Activated CD8-positive, alpha-beta memory T cell treated with anti-CD3 and anti-CD28 coated beads for 1 hour (primary cell): ENCODE results near the gene TRIOBP.
A peak's percentile ranks its signal among the peaks of the same experiment; 100 is the strongest.

Experiments used
- DNase-seq, 2 donors: peaks; one replicate each; pipeline ENCODE4 v3.0.0-alpha.2; 2020; ENCODE audit warnings: low read depth in 1 of 2; ENCODE audit errors: extremely low read depth in 1 of 2

TRIOBP gene

DNA sequence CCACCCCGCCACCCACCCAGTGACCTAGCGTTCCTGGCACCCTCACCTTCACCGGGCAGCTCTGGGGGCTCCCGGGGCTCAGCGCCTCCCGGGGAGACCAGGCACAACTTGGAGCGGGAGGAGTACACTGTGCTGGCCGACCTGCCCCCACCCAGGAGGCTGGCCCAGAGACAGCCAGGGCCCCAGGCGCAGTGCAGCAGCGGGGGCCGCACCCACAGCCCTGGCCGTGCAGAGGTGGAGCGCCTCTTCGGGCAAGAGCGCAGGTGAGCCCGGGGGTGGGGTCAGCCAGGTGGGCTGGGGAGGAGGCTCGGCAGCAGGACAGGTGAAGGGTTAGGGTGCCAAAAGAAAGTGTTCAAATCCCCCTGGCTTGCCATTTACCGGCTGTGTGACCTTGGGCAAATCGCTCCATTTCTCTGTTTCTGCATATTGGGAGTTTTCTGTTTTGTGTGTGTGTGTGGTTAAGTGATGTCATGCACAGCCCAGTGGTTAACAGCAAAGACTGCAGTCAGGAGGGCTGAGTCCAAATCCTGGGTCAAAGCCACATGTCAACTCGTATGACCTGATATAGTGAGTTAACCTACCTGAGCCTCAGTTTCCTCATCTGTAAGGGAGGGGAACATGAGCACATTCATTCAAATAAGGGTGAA lies 29.5 kb downstream of the TRIOBP start:
- no peak for DNase-seq

DNA sequence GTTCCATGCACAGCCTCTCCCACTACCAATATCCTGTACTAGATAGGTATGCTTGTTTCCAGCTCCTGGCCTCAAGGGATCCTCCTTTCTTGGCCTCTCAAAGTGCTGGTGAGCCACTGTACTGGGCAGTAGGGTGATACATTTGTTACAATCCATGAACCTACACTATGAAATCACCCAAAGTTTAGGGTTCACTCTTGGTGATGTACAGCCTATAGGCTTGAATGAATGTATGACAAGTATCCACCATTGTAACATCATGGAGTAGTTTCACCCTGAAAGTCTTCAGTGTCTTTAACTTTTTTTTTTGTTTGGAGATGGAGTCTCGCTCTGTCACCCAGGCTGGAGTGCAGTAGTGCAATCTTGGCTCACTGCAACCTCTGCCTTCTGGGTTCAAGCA lies 31.8 kb downstream of the TRIOBP start:
- no peak for DNase-seq

DNA sequence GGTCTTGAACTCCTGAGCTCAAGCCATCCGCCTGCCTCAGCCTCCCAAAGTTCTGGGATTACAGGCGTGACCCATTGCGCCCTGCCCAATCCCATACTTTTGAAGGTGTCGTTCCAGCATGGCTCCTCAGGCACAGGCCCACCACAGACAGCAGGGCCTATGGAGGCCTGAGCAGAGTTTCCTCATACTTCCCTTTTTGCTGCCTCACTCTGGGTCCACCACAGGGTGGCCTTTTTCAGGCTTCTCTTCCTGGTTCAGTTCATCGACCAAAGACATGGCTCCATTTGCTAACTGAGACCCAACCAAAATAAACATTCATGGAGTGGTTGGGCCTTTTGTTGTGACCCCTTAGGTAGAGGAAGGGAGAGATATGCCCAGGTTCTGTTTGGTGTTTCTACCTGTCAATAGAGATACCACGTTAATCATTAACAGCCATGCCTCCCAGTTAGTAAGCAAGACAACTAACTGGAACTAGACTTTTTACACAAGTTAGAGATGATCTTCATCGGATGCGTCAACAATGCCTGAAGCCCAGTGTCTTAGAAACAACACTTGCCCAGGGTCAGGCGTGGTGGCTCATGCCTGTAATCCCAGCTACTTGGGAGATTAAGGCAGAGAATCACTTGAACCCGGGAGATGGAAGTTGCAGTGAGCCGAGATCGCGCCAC lies 35.1 kb downstream of the TRIOBP start:
- DNase-seq = no peak

DNA sequence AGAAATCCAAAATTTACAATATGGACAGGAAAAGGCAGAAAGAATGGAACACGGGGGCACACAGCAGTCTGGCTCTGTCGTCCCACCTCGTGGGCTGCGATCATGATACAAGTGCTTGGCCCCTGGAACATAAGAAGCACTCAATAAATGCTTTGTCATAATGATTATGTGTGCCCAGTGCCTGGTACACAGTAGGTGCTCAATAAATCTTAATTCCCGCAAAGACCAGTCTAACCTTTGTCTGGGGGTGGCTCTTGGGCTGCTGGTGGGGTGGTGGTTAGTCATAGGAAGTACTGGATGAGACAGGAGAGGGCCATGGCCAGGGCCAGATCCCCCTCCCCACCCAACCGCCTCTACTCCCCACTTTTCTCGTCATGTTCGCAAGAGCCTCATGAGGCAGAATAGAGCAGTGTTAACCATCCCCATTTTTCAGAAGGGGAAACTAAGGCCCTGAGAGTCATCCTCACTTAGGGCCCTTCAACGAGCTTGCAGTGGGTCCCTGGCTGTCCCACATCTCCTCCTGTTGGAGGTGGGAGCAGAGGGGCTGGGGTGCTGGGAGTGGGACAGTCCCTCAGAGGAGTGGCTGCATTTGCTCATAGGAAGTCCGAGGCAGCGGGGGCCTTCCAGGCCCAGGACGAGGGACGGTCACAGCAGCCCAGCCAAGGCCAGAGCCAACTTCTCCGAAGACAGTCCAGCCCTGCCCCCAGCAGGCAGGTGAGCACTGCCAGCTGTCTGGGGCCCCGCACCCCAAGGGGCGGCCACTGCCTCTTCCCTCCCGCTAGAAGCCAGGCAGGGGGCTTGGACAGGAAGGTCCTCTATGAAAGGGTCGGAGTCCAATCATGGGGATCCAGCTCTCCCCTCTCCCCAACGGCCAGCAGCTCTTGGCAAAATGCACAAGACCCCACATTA lies 36.1 kb downstream of the TRIOBP start:
- no peak for DNase-seq

DNA sequence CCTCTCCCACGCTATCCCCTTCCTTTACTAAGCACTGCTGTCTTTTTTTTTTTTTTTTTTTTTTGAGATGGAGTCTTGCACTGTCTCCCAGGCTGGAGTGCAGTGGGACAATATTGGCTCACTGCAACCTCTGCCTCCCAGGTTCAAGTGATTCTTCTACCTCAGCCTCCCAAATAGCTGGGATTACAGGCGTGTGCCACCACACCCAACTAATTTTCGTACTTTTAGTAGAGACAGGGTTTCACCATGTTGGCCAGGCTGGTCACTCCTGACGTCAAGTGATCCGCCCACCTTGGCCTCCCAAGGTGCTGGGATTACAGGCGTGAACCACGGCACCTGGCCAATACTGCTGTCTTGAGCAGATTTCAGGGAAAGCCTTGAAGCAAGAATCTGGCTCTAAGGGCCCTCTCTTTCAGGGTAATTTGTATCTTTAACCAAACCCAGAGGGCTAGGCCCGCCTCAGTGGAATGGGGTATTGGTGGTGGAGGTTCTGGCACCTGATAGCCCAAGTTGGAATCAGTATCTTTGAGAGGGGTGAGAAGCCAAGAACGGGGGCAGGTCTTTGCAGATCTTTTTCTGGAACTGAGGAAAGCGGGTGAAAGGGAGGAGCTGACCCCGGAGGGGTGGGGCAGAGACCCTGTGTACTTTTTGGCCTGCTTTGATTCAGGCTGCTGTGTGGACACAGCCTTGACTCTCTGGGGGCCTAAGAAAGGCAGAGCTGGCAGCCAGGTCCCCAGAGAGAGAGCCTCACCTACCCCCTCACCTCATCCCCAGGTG lies 37.0 kb downstream of the TRIOBP start:
- no peak for DNase-seq

DNA sequence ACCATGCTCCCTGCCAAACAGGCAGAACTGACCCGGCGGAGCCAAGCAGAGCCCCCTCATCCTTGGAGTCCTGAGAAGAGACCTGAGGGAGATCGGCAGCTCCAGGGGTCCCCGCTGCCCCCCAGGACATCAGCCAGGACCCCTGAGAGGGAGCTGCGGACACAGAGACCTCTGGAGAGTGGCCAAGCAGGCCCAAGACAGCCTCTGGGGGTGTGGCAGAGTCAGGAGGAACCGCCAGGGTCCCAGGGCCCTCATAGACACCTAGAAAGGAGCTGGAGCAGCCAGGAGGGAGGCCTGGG lies 37.5 kb downstream of the TRIOBP start:
- no peak for DNase-seq

DNA sequence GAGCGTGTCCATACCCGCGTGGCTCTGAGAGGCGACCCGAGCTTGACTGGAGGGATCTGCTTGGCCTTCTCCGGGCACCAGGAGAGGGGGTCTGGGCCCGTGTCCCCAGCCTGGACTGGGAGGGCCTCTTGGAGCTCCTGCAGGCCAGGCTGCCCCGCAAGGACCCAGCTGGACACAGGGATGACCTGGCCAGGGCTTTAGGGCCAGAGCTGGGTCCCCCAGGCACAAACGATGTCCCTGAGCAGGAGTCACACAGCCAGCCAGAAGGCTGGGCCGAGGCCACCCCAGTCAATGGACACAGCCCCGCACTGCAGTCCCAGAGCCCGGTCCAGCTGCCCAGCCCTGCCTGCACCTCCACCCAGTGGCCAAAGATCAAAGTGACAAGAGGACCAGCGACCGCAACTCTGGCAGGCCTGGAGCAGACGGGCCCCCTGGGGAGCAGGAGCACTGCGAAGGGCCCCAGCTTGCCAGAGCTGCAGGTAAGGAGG lies 38.2 kb downstream of the TRIOBP start:
- DNase-seq = no peak

DNA sequence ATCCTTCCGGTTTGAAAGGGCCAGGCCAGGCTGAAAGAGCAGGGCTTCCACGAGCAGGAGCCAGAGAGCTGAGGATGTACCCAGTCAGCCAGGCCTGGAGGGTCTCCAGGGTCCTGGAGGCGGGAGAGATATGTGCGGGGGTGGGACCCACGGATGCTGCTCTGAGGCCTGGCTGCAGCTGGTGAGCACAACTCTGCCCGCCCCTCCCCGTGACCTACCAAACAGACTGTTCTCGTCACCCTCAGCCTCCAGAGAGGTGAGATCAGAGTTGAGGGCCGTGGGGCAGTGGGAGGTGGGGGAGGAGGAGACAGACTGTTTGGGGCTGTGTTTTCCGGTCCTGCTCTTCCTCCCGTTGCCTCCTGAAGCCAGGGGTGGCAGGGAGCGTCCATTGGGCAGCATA lies 42.2 kb downstream of the TRIOBP start:
- no peak for DNase-seq

DNA sequence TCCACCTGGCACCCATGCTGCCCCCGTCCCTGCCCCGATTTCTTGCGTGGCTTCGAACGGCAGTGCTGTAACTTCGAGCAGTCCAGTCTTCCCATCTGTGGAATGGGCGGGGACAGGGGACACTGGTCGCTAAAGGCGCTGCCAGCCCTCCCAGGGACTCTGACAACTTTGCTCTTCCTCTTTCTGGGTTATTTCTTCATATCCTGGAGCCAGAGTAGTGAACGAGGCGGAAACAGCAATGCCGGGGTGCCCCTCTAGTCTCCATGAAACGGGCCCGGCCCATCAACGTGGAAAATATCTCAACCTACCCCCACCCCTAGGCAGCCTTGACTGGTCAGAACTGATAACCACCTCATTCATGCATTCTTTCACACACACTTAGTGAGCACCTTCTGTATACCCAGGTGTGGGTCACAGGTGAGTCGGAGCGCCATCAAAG lies 42.8 kb downstream of the TRIOBP start:
- DNase-seq = no peak

DNA sequence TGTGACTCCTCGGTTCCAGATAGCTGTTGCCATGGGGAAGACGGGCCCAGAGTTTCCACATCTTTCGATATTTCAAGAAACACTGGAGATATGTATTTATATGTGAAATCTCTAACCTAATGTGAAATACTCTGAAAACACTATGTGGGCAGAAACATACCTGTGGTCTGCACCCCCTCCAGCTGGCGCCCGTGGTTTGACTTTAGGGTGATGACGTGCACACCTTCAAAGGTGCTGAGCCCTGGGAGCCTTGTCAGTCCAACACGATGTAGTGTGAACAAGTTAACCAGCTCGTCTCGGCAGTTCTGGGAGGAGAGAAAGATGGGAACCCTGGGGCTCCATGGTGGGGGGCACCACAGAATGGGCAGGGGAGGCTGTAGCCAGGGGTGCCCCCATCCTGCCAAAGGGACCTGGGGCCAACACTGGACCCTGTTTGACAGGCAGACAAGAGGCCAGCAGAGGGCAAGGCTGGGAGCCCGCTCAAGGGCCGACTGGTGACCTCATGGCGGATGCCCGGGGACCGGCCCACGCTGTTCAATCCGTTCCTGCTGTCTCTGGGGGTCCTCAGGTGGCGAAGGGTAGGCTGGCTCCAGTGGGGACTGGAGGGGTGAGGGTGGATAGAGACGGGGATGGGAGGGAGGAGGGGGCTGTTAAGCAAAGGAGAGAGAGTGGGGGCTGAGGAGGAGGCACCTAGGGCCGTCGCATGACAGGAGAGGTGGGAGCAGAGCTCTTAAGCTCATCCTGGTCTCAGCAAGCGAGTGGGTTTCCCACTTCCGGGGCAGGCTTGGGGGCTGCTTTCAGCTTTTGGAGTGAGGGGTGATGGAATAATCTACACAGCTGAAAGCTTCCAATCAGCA lies 43.8 kb downstream of the TRIOBP start:
- DNase-seq = peak in 1 of 2 donors; percentile 40

DNA sequence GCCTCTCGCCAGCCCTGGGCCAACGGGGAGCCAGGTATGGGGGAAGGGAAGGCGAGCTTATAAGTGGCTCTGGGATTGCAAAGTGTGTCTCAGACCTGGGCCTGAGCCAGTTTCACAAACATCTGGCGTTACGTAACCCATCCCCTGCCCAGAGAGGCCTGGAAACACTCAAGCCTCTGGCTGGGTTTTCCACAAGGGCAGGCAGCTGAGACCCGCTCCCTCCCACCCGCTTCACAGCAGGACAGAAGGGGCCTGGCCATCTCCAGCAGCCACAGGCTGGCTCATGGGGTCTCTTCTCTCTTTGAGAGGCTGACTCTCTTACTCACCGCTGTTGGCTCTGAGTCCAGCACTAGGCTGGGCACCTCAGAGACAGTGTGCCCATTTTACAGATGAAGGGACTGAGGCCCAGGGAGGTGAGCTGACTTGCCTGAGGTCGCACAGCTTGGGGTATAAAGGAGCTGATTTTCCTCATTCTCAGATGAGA lies 44.5 kb downstream of the TRIOBP start:
- DNase-seq = no peak

DNA sequence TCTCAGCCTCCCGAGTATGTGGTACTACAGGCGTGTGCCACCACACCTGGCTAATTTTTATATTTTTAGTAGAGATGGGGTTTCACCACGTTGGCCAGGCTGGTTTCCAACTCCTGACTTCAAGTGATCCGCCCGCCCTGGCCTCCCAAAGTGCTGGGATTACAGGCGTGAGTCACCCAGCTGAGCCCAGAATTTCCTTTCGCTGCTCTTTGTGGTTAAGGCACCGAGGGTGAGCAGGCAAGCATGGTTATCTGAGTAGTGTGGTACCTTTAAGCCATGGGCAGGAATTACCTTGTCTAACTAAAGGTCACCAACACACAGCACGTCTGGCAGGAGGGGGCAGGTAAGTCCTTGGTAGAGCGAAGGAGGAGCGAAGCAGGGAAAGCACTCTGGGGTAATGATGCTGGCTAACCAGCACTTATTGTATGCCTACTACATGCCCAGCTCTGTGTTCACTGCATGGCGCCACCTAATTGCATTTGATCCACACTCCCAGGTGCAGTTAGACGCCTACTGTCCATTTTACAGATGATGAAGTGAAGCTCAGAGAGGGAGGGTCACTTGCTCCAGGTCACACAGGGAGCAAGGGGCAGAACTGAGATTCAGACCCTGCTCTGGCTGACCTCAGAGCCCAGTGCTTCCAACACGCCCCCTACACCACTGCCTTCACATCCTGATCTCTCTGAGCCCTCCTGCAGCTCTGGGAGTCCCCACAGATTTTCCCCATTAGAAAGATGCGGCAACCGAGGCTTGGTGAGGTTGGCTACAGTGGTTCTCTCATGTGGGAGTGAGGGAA lies 45.7 kb downstream of the TRIOBP start:
- DNase-seq = no peak

DNA sequence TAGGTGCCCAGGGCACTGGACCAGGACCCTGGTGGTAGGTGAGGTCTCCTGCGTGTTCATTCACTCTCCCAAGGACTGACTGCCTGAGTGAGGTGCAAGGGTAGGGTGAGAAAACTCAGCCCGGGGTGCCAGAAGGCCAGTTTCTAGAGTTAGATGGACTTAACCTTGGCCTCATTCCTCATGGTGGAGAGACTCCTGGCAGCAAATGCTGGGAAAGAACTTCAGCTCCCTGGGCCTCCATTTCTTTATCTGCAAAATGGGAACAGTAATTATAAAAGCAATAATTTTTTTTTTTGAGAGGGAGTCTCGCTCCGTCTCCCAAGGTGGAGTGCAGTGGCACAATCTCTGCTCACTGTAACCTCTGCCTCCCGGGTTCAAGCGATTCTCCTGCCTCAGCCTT lies 47.7 kb downstream of the TRIOBP start:
- DNase-seq = no peak

DNA sequence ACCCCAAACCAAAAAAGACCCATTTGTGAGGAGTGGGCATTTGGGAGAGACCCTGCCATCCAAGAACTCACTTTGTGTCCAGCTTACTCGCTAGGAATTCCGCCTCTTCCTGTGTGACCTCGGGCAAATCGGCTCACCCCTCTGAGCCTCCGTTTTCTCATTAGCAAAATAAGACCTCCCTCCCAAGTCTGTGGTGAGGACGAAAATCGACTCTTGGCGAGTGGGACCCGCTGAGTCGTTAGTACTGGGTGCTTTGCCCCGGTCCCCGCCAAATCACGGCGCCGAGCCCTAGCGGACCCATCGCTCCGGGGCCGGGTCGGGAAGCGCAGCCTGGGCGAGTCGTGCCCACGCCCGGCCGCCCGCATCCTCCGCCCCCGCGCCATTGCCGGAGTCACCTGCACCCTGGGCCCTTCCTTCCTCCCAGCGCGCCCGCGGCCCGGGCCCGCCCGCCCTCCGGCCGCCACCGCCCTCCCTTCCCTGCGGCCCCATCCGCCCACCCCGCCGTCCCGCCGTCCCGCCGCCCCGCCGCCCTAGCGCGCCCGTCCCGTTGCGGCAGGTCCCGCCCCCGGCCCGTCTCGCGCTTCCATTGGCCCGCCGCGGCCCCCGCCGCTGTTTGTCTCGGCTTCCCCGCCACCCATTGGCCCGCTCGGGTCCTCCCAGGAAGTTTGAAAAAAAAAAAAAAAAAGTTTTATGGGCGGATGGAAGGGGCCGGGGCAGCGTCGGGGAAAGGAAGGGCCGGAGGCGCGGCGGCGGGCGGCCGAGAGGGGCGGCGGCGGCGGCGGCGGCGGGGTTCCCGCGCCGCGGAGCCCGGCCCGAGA lies 48.9 kb downstream of the TRIOBP start:
- DNase-seq = peak; percentile 56 to 82

DNA sequence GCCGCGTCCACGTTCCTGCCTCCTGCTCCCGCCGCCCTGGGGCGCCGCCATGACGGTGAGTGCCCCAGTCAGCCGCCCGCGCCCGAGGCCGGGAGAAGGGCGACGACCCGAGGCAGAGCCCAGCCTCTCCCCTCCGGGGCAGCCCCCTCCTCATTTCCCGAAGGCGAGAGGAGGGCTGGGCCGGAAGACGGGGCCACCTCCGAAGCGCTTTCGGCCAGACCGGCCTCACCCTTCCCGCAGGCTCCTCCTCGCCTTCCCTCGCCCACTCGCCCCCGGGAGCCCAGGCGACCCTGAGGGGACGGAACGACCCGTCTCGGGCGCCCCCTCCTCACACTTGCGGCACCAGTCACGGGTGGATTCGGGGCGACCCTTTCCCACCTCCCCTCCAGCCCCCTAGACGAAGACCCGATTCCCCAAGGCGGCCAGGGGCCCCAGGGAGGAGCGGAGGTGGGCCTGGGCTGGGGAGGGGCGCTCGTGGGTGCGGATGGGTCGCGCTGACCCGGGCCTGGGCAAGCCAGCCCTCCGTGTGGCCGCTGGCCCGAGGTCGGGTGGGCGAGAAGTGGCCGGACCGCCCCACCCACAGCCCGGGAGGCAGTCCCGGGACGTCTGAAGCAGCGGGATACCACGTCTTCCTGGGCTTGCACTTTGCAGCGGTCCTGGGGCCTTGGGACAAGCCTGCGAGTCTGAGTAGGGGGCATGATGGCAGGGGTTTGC lies 49.7 kb downstream of the TRIOBP start:
- DNase-seq = peak in 1 of 2 donors; percentile 10

DNA sequence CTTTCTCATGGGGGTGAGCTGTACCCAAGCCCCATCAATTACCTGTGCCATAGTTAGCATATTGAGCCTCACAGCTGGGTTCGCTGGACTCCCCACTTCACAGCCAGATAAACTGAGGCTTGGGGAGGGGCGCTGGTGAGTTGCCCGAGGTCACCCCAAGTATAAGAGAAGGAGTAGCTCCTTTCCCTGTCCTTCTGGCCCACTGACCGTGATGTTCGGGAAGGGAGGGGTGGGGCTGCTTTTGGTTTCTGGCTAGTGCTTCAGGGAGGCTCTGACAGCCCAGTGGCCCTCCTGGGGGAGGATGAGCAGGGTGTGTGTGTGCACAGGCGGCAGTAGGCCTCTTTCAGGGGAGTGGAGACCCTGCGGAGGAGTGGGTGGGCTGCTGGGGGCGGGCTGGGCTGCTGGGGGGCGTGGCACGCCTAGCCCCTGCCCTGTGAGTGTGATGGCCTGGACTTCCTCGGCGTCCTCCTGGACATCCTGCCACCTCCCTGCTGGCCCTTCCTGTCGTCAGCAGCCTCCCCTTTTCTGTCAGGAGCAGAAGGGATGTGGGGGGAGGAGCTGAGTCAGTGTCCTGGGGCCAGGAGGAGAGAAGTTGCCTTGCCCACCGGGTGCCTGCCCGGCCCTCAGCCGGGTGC lies 50.3 kb downstream of the TRIOBP start:
- no peak for DNase-seq

DNA sequence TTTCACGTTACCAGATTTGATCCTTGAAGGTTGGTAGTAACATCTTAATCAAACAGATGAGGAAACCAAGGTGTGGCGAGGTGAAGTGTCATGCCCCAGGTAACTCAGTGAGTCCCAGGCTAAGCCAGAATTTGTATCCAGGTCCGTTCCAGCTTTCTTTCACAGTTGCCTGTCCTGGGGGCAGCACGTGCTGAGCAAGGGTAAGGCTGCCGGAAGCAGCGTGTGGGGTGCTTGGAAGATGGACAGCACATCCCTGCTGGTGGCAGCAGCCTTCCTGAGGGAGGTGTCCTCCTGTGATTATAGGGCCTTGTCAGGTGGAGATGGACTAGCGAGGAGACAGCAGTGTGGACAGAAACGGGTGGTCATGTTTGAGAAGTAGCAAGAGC lies 50.9 kb downstream of the TRIOBP start:
- no peak for DNase-seq
